HG03103 (cell line): Measurements from ENCODE around the gene TRIM65.

Experiments
- ATAC-seq: cut with Tn5 transposase; IDR thresholded peaks from one replicate; pipeline ENCODE4 v1.9.1; 2021; ENCODE audit warnings: low read depth; ENCODE audit not compliant: unreplicated experiment

The TRIM65 gene

DNA sequence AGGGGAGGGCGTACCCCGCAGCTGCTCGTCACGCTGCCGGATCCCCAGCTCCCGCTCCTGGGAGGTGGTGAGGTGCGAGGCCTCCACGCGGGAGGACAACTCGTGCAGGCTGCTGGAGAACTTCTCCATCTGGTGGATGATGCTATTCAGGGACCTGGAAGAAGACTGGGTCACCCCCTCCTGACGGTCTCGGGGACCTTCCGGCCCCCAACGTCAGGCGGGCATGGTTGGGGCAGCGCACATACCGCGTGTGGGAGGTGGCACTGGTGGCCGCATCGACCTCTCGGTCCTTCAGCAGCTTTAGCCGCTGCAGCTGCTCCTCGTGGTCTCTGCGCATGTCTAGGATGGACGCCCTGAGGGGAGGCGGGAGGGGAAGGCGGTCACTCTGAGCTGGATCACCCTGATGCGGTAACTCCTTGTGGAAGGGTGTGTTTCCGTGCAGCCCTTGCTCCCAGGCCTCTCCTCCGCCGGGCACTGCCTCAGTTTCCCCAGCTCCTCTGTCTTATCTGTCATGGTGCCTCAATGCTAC lies 21.2 kb upstream of the TRIM65 start:
- ATAC-seq, result no peak

DNA sequence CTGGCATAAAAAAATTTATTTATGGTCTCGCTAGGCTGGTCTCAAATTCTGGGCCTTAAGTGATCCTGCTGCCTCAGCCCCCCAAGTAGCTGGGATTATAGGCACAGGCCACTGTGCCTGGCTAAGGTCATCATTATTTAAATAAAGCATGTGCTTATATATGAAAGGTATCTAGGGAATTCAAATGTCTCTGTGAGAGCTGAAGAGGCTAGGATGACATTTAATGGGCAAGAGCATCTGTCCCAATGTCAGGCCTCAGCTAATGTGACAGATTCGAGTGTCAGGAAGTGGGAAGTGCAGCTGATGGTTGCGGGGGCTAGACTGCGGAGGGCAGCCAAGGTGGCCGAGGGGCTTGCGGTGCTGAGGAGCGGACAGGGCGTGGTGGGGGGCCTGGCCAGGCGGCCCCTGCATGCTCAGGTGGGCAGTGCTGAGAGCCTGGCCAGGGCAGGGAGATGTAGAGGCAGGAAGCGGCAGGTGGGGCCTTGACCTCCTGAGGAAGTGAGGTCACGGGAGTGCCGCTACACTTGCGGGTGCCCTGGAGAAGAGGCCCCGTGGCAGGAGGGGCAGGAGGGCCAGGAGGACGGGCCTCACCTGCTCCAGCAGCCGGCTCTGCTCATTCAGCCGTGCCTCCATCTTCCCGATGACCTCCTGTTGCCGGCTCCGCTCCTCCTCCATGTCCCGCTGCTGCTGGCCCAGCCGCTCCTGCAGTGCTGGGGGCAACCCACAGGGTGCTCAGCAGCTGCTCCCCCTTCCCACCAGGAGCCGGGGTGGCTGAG lies 20.6 kb upstream of the TRIM65 start:
- ATAC-seq, result no peak

DNA sequence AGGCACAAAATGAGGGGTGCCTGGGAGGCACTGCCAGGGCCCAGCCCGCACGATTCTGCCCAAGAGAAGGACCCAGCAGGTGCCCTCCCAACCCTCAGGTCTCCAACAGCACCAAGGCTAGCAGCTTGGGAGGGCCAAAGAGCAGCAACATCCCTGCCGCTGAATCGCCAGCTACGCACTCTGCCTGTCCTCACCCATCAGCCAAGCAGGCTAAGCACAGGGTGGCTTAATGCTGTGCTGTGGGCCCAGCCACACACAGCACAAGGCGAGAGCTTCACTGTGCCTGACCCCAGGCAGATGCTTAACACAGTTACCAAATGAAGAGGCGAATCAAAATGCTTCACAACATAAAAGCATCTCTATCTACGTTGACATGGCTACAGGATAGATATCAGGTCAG lies 18.5 kb upstream of the TRIM65 start:
- no peak for ATAC-seq

DNA sequence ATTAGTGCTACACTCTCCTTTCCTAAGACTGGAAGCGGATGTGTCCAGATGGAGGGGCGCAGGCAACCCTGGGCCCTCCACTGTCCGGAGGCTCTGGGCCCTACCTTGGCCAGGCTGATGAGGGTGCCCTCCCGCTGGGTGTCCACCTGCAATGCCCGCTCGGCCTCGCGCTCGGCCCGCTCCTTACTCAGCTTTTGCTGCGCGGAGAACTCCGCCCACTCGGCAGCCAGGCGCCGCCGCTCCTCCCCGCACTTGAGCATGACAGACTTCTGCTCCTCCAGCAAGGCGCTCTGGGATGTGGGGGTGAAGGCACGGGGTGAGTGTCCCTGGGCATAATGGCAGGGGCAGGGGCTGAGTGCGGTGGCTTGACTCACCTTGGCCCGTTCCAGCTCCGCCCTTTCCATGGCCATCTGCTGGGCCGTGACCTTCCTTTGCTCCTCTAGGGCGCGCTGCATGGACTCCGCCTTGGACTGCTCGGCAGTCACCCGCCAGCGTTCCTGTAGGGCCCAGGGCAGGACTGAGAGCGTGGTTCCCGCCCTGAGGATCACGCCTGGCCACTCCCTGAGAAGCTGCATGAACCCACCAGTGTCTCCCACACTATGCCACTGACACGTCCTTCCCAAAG lies 18.0 kb upstream of the TRIM65 start:
- no peak for ATAC-seq

DNA sequence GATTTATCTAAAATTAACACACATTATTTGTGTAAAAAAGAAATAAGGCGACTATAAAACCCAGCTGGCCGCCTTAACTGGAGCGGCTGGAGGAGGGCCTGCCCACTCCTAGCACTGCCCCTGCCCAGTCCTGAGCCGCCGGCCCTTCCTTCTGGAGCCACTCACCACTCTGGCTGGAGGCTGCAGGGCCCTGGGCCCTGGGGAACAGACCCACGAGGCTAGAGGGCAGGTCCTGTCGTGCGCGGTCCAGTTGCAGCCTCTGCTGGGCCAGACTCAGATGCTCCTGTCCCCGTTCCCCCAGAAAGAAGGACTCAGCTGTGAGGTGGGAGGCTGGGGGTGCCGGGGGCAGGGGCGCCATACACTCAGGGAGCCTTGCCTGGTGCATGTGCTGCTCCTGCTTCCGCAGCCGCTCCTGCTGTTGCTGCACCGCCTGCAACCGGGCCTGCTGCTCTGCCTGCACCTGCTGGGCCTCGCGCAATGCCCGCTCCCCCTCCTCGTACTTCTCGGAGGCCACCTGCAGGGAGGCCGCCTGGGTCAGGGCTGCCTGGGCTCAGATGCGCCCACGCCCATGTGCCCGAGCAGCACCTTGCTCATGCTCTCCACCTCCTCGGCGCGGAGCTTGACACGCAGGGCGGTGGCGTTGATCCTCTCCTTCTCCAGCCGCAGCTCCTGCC lies 16.9 kb upstream of the TRIM65 start:
- ATAC-seq, result no peak

DNA sequence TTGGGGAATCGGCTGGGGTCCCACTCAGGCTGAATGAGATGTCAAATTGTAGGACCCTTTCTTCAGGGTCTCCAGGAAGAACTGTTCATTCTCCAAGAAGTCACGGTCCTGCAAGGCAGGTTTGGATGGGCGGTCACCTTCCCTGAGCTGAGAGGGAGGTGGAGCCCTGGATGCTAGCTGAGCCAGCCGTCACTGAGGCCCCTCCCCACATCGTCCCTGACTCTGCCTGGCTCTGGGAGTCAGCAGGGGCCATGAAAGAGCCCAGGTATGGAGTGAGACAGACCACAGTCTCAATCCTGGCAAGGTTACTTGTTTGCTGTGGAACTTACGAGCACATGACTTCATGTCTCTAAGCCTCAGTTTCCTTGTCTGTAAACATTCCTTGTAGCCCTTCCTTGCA lies 13.9 kb upstream of the TRIM65 start:
- ATAC-seq, result no peak

DNA sequence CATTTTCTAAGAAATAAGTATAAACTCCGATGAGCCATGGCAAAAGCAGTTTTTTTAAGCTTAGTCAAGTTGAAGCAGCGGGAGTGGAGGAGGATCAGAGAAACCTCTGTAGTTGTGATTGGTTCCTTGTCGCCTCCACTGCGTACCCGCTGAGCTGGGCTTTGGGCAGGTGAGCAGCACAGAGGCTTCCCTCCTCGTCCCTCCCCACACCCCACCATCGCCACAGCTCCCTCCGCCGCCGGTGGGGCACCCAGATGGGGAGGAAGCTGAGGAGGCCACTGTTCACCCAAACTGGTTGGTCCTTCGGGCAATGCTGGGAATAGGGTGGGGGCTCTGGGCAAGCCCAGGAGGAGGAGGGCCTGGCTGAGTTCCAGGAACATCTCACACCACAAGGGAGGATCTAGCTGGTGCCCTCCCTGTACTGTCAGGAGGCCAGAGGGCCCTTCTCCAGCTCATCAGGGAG lies 13.1 kb upstream of the TRIM65 start:
- no peak for ATAC-seq

DNA sequence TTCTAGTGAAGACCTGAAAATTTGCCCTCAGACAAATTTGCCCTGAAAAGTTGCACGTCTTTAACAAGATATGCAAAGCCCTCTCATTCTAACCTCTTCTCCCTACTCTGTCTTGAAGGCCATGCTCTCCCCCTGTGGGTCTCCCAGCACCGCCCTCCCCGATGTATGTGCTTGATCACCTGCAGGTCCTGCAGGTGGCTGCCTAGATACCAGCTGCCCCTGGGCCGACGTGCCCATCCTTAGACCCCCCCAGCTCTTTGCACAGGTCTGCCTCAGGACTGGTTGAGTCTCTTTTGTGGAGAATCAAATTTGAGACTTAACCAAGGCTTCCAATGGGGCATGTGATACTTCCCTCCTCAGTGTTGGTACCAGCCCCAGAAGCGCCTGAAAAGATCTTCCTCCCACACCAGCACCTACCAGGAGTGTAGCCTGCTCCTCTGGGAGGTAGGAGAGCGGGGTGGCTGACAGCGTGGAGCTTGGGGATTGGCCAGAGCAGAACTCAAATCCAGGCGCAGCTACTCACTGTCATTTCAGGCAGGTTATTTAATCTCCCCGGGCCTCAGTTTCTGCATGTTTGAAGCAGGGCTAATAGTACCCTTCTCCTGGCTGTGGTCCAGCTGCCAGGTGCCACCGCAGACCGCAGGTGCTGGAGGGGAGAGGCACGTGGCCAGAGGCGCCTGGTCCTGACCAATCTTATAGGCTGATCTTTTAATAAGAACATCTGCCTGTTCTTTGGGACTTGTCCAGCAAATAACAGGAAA lies 12.5 kb upstream of the TRIM65 start:
- ATAC-seq, result no peak

DNA sequence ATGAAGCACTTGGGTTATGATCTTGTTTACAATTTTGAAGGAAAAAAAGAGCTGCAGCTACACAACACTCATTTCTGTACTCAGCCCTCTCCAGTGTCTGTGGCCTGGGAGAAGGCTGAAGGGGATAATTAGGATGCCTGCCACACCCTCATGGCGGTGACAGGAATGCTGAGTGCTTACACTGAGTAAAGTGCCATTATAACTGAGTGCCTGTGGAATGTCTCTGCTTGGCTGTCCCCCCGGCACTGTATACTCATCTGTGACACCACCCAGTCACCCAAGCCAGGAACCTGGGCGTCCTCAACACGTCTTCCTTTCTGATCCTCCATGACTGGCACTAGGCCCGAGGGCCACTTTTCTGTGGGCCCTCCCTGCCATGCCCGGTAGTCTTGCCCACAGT lies 11.4 kb upstream of the TRIM65 start:
- ATAC-seq, result no peak

DNA sequence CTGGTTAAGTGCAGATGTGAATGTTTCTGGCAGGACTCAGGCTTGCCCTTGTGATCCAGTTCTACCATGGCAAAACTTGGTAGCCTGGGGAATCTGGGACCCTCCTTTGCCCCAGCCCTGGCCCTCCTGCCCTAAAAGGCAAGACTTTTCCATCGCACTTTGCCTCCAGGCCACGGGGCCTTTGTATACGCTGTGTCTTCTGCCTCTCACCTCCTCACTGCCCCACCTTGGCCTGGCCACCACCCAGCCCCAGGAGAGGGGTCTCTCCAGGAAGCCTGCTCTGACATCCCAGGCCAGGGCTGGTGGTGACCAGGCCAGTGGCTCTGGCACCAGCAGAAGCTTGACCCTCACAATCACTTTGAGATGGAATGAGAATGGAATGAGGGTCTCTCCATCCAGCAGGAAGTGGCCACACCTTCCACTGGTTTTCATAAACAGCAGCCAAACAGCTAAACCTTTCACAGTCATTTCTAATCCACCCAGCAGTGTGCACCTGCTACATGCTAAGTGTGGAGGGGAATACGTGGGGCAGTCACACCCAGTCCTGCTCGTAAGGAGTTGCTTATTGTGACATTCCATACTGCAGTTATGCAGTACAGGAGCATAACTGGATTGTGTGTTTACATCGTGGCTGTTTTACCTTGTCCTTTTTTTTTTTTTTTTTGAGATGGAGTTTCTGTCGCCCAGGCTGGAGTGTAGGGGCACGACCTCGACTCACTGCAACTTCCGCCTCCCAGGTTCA lies 9.6 kb upstream of the TRIM65 start:
- ATAC-seq, result no peak

DNA sequence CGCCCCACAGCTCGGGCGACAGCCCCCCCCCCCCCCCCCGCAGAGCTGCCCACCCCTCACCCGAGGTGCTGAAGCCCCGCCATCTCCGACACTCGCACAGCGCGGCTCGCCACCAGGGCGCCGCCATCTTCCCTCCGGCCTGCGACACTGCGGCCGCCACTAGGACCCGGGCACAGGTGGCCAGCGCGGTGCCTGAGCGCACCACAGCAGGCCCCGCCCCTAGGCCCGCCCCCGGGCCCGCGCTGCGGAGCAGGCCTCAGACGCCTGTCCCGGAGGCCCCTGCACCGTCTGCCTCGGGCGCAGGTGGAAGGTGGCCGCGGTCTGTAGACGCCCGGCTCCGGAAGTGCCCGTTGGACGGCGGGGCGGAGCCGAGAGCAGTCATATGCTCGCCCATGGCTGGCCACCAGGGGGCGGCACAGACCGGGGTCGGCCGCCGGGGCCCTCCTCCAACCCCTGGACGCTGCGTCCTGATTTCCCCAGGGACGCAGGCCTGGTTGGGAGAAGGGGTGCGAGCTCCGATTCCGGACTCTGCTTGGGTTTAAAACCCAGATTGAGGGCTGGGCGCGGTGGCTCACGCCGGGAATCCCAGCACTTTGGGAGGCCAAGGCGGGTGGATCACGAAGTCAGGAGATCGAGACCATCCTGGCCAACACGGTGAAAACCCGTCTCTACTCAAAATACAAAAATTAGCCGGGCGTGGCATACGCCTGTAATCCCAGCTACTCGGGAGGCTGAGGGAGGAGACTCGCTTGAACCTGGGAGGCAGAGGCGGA lies 8.2 kb upstream of the TRIM65 start, which contains the start of gene MRPL38:
Gene MRPL38, minus strand, starts transcription at position 136 of the 773 bp plus-strand sequence. Its CDS starts 9 bp downstream, at position 127.
- peak; percentile 97 for ATAC-seq

DNA sequence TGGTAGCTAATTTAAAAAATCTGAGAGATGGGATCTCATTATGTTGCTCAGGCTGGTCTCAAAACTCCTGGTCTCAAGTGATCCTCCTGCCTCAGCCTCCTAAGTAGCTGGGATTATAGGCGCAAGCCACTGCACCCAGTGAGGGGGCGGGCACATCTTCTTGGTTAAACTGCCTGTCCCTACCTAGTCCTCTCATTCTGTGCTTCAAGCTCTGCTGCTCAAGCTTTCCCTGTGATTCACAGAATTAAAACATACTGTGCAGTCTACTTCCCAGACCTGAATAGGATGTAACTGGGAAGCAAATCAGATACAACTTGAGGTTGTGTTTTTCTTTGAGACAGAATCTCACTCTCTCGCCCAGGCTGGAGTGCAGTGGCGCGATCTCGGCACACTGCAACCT lies 5.7 kb upstream of the TRIM65 start:
- ATAC-seq, result no peak

DNA sequence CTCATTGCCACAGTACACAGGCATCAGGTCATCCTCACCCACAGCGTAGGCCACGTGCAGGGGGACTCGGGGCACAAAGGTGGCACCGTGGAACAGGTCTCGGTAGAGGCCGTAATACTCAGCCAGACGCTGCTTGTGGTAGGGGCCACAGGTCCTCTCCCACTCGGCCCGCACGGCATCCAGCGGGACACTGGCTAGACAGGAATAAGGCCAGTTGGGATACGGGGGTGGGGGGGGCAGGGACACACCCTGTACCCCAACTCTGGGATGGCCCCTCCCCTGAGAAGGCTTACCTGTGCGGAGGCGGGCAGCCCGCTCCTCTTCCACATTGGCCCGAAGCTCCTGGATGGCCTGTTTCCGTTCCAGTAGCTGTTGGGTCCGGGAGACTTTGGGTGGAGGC lies 5.0 kb upstream of the TRIM65 start:
- no peak for ATAC-seq

DNA sequence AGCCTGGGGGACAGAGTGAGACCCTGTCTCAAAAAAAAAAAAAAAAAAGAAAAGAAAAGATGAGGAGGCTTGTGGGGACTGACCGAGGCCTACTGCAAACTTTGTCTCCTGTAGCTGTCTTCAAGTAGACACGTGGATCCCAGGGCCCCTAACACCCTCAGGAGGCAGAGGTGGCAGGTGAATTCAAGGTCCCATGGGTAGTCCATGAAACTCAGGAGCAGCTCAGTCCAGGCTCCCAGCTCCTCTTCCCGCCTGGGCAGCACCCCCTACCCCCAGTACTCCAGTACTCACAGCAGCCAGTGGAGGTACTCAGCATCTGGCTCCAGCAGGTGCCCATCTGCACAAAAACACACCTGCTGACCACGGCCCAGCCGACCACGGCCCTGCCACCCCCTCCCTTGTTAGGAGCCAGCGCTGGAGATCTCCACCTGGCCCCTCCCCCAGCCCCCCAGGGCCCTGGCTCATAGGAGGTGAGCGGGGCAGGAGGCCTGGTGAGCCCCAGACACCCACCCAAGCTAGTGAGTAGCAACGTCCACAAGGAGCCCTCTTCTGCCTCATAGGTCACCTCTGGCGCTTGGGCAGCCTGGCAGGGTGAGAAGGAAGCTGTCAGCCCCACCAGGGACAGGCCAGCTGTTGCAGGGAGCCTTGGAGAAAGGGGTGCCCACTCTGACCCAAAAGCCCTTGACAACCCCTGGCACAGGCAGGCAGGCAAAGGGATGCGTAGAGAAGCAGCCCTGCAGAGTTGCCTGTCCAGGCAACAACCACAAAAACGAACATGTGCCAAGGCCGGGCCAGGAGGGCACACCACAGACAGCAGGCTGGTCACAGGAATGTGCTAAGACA lies 4.2 kb upstream of the TRIM65 start:
- no peak for ATAC-seq

DNA sequence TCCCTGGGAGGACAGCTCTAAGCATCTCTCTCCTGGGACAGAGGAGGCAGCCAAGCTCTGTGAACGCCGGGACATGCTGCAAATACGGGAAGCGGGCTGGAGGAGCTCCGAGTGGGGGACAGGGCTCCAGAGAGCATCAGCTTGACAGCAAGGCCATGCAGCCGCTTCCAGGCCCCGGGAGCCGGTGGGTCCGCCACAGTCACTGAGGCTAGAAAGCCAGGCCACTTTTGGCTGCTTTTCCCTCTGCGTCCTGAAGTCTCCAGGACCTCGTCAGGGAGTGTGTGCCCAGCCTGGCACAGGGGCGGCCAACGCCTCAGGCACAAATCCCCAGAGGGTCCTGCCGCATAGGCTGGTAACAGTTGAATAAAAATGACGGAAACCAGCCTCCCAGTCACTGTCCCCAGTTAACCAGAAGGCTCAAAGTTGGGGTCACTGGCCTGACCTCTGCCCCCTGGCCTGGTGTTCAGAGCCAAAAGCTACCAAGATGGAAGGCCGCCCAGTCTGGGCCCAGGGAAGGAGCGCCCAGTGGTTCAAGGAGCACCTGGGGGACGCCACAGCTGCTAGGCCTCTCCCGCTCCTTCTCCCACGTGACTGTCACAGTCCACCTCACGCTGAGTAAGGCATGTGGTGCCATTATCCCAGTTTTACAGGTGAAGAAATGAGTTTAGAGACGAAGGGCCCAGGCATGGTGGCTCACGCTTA lies 3.2 kb upstream of the TRIM65 start:
- no peak for ATAC-seq

DNA sequence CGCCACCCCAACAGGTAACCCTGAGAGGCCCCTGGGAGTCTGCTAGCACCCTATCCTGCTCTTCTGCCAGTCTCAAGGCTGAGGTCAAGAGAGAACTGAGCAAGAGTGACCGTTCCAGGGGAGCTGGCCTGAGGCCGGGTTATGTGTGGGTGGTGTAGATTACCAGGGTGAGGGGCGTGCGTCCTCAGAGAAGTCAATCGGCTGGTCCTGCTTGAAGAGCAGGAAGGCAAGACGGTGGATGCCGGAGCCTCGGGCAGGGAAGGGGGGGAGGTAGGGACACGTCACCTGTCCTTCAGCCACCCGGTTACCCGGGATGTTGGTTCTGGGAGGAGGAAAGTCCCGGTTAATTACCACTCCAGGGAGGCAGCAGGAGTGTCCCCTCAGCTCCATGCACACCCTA lies 2.6 kb upstream of the TRIM65 start:
- ATAC-seq, result no peak

DNA sequence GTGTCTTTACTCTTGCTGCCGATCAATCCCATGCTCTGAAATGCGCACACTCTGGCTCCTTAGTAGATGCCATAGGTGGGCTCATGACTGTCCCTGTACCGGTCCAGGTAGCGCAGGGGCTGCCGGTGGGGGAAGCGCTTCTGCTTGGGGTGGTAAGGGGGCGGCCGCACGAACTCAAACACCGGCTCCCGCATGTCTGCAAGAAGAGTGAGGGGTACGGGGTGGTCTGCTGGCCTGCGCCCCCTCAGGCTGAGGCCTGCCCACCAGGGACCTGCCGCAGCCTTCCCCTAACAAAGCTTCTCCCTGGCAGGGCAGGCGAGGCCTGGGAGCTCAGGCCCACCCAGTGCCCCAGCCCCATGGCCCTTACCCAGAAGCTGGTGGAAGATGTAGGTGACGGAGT lies 2.0 kb upstream of the TRIM65 start:
- ATAC-seq, result no peak

DNA sequence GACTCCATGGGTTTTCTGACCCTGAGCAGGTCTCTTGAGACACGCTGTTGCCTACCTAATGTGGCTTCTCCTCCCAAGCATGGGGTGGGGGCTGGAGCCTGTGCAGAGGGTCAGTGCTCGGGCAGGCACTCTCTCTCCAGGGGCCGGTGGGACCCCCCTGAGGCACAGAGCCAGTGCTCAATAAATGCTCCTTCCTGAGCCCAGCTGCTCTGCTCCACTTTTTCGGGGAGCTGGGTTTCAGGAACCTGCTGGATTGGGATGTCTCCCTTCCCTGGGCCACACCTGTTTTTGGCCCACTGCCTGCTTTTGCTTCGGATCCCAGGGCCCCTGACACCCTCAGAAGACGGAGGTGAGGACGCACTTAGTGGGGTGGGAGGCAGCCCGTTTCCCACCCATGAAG lies 1.3 kb upstream of the TRIM65 start:
- no peak for ATAC-seq
